Esophagus (tissue), 2 donors: ENCODE results near the gene PLCXD3. TPM values are rescaled to one million over a fixed set of nuclear protein-coding genes. Genes with fewer than 3 reads are reported as not detected.

ENCODE experiments used
- H3K27ac ChIP-seq, 2 donors: one replicate each; pipeline ENCODE4 v1.5.1; 2013; ENCODE audit warnings: low read depth in 2 of 2, mild to moderate bottlenecking in 2 of 2, inconsistent platforms in 1 of 2, low read length in 1 of 2, moderate library complexity in 1 of 2
- H3K27me3 ChIP-seq, 2 donors: one replicate each; pipeline ENCODE4 v1.6.1; 2013; ENCODE audit warnings: low read length in 2 of 2, control low read depth in 1 of 2, mild to moderate bottlenecking in 1 of 2; ENCODE audit not compliant: insufficient read depth in 2 of 2, control insufficient read depth in 1 of 2
- H3K36me3 ChIP-seq, 2 donors: one replicate each; pipeline ENCODE4 v1.6.1; 2013; ENCODE audit warnings: low read length in 1 of 2; ENCODE audit not compliant: control insufficient read depth in 2 of 2, insufficient read depth in 2 of 2
- H3K4me1 ChIP-seq, 2 donors: one replicate each; pipeline ENCODE4 v1.6.1; 2013; ENCODE audit warnings: low read length in 1 of 2; ENCODE audit not compliant: control insufficient read depth in 2 of 2, insufficient read depth in 2 of 2
- H3K4me3 ChIP-seq, 2 donors: one replicate each; pipeline ENCODE4 v1.5.1; 2013; ENCODE audit warnings: low read length in 2 of 2, mild to moderate bottlenecking in 2 of 2, low read depth in 1 of 2, moderate library complexity in 1 of 2
- H3K9me3 ChIP-seq, 2 donors: one replicate each; pipeline ENCODE4 v1.6.1; 2013; ENCODE audit warnings: mild to moderate bottlenecking in 2 of 2, low read depth in 1 of 2, low read length in 1 of 2, moderate library complexity in 1 of 2; ENCODE audit not compliant: control insufficient read depth in 2 of 2, insufficient read depth in 1 of 2
- WGBS, 2 donors: extraction: QIAGEN DNeasy Blood & Tissue Kit; methylation state at CpG; one replicate each; pipeline ENCODE4 v1.1.7; 2013; 5-methylcytosine and 5-hydroxymethylcytosine counted together
- polyA plus RNA-seq, 2 donors: library from polyadenylated mRNA; stranded (reverse); fragments of 200-250 nt; gene quantifications; one replicate each; pipeline ENCODE4 v1.2.3, GENCODE V29; 2013
- donor health status: healthy with polysubstance abuse.
- donor health status: Bipolar disorder and iron deficiency.

The PLCXD3 gene
- polyA plus RNA-seq, 2 donors: 0.10 to 0.19 TPM

DNA sequence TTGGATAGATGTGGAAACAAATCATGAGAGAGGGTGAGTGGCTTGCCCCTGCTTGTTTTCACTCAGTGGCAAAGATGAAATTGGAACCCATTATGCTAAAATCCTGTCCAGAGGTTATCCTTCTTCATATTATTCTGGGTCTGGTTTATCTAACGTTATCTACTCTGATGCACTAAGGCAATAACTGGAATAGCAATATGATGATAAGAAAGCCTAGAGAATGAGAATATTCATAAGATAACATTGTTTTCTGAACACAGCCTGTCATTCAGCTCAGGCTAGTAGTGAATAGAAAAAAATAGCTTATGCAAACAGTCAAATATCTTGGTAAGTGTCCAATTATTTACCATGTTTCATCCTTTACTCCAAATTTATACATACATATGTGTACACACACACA lies 165.1 kb downstream of the PLCXD3 start:
- WGBS, 2 donors: 43 to 46% methylated on average over 1 of the region's 1 CpG
- Histone ChIP-seq H3K27me3 (no peaks in the 10 kb centered on the region), H3K9me3 (no peaks in the 10 kb centered on the region), H3K36me3 (no peaks in the 10 kb centered on the region), H3K27ac (no peak overlapping the region), H3K4me1 (no peaks in the 10 kb centered on the region), H3K4me3 (no peak overlapping the region)

DNA sequence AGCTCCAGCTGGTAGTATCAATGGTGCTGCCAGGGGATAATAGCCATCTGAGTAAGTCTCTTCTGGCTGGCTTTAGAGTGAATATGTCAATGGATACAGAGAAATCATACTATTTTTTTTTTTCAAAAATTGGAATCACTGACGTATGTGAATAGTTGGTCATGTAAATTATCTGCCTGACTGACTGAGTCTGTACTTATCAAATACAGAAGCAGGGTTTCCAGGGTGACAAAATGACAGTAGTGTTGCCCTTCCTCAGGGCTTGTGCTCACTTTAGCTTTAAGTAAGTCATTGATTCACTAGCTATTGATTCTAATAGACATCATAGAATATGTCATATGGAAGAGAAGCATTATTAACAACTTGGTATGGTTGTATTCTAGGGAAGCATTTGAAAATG lies 171.1 kb downstream of the PLCXD3 start:
- H3K4me1 ChIP-seq: no peaks in the 10 kb centered on the region
- no peaks in the 10 kb centered on the region for H3K27me3 ChIP-seq
- H3K4me3 ChIP-seq: no peak overlapping the region
- no peaks in the 10 kb centered on the region for H3K36me3 ChIP-seq
- 79 to 88% methylated on average over 1 of the region's 1 CpG for WGBS, 2 donors
- peaks cover 0 to 4% of the 10 kb centered on the region in 2 donors for H3K9me3 ChIP-seq
- no peak overlapping the region for H3K27ac ChIP-seq

DNA sequence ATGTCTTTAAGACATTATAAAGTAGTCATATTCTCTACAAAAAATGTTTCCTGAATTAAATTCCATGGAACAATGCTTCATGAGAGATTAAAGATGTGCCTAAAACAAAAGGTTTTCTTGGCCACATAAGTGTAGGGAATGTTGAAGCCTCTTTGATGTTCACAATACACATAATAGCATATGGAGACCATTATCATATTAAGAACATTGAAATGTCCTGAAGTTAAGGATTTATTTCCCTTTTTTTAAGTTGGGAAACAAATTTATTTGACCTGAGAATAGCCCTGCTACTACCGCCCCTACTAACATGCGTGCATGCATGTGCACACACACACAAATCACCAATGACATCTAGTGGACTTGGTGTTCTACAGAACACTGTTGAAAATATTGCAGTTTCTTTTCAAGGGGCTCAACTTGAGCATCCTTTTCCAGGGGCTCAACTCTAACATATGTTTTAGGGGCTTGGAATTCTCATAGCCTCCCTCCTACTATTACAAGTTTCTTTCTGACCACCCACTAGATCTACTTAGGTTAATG lies 172.2 kb downstream of the PLCXD3 start:
- 57 to 78% methylated on average over 2 of the region's 2 CpGs for WGBS, 2 donors
- peaks cover 0 to 4% of the 10 kb centered on the region in 2 donors for H3K9me3 ChIP-seq
- H3K4me1 ChIP-seq: no peaks in the 10 kb centered on the region
- H3K27ac ChIP-seq: no peak overlapping the region
- H3K4me3 ChIP-seq: no peak overlapping the region
- no peaks in the 10 kb centered on the region for H3K27me3 ChIP-seq
- H3K36me3 ChIP-seq: no peaks in the 10 kb centered on the region

DNA sequence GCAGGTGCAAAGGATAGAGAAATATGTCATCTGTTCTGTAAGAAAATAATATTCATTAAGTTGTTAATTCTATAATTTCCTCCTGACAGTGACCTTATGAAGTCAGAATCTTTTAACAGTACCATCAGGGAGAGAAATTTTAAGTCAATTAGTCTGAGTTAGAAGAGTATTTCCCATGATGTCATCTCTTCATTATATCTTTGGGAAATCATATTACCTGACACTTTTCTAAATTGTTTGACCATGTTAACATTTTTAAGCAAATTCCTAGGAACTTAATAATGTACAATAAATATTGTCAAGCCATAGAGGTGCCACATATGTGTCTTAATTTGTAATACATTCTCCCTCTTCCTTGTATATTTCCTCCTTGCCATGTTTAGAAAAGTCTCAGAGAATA lies 172.7 kb downstream of the PLCXD3 start:
- H3K9me3 ChIP-seq: peaks cover 0 to 4% of the 10 kb centered on the region in 2 donors
- H3K4me1 ChIP-seq: no peaks in the 10 kb centered on the region
- no peaks in the 10 kb centered on the region for H3K36me3 ChIP-seq
- no peaks in the 10 kb centered on the region for H3K27me3 ChIP-seq
- no peak overlapping the region for H3K4me3 ChIP-seq
- no peak overlapping the region for H3K27ac ChIP-seq

DNA sequence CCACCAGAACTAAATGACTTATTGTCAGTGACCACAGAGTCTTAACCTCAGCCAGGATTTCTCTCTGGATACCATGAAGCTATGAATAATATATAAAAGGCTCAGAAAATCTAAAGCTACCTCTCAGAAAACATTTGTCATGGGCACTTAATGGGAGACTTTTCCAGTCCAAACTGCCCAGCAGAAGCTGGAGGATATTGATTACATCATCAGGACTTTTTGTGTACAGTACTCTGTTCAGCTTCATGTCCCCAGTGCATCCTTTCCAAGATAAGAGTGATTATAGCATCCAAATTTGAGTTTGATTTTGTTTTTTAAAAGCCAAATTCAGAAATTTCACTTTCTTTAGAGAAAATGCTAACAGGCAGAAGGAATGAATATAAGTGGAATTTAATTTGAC lies 173.2 kb downstream of the PLCXD3 start:
- Histone ChIP-seq H3K36me3 (no peaks in the 10 kb centered on the region), H3K27ac (no peak overlapping the region), H3K9me3 (peaks cover 0 to 4% of the 10 kb centered on the region in 2 donors), H3K4me1 (no peaks in the 10 kb centered on the region), H3K4me3 (no peak overlapping the region), H3K27me3 (no peaks in the 10 kb centered on the region)

DNA sequence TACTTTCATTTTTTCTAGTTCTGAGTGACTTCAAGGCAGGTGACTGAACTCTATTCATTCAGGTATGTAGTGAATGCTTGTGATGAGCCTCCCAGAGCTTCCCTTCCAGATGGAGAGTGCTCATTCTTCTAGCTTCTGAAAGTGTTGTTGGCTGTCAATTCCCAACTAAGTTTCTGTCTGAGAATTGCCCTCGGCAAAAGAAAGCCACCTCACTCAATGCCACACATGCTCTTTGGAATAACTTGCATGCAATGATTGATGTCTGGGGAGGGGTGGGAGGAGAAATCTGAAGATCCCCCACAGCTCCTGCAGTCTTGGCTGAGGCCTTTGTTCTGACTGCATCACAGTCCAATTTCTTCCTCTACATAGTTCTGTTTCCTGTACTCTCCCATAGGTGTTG lies 173.9 kb downstream of the PLCXD3 start:
- Histone ChIP-seq H3K36me3 (no peaks in the 10 kb centered on the region), H3K27ac (no peak overlapping the region), H3K27me3 (no peaks in the 10 kb centered on the region), H3K4me1 (no peaks in the 10 kb centered on the region), H3K9me3 (peaks cover 0 to 4% of the 10 kb centered on the region in 2 donors), H3K4me3 (no peak overlapping the region)
- WGBS, 2 donors: 68 to 76% methylated on average over 1 of the region's 1 CpG

DNA sequence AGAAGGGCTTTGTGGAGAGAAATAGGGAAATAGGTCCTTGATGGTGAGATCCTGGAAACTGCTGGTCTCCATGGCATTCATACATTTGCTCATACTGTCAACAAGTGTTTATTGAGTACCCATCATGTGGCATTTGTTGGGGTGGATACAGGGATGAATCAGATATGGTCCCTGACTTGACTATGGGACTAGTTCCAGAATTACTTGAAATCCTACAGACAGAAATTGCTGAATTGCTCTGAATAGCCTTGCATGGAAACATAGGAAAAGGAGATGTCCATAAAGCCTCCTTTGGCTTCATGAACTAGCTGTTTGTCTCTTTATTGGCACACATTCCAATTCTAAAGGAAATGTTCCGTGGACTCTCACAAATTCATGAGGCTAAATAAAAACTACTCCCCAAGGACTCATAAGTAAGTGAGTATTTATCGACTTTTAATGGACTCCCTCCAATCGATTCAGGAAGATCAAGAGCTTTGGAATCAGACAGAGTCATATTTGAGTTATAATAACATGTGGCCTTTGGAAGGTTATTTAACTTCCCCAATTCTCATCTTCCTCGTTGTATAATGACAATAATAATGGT lies 174.7 kb downstream of the PLCXD3 start:
- no peaks in the 10 kb centered on the region for H3K4me1 ChIP-seq
- no peaks in the 10 kb centered on the region for H3K36me3 ChIP-seq
- 53 to 59% methylated on average over 4 of the region's 4 CpGs for WGBS, 2 donors
- H3K27ac ChIP-seq: no peak overlapping the region
- H3K9me3 ChIP-seq: peaks cover 0 to 4% of the 10 kb centered on the region in 2 donors
- no peaks in the 10 kb centered on the region for H3K27me3 ChIP-seq
- no peak overlapping the region for H3K4me3 ChIP-seq

DNA sequence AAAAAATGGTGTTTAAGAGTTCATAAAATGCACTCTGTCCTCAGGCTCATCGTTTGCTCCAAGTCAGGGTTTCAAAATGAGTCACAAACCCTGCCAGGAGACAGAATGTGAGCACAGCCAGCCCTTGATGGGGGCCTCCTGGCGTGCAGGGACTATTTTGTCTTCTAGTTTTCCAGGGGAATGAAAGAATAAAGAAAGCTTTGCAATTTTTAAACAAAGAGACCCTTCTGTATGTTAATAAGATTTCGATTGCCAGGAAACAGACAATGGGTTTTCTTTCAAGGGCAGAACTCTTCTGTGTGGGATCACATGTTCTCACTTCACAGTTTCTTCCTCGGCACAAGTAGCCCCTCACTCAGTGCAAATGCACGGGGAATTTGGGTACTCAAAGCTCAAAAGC lies 175.6 kb downstream of the PLCXD3 start:
- Histone ChIP-seq H3K9me3 (peaks cover 0 to 4% of the 10 kb centered on the region in 2 donors), H3K4me3 (no peak overlapping the region), H3K27ac (no peak overlapping the region), H3K27me3 (no peaks in the 10 kb centered on the region), H3K4me1 (no peaks in the 10 kb centered on the region), H3K36me3 (no peaks in the 10 kb centered on the region)
- WGBS, 2 donors: 30 to 40% methylated on average over 5 of the region's 5 CpGs

DNA sequence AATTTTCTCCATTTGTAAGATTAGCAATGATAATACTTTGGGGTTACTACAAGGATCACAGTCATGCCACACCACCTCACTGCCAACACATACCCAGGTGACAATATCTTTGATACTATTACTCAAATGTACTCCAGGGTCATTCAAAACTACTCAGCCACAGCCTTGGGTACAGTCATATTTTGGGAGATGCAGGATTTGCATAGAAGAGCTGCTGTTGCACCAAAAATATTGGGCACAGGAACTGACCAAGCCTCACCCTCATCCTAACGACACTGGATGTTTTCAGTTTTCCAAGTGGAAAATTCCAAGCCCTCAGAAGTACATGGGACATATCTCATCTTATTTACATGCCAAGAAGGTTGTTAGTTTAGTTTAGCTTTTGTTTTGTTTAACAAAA lies 176.2 kb downstream of the PLCXD3 start:
- Histone ChIP-seq H3K4me3 (no peak overlapping the region), H3K9me3 (peaks cover 0 to 4% of the 10 kb centered on the region in 2 donors), H3K36me3 (no peaks in the 10 kb centered on the region), H3K4me1 (no peaks in the 10 kb centered on the region), H3K27me3 (no peaks in the 10 kb centered on the region), H3K27ac (no peak overlapping the region)
- 30 to 46% methylated on average over 1 of the region's 1 CpG for WGBS, 2 donors

DNA sequence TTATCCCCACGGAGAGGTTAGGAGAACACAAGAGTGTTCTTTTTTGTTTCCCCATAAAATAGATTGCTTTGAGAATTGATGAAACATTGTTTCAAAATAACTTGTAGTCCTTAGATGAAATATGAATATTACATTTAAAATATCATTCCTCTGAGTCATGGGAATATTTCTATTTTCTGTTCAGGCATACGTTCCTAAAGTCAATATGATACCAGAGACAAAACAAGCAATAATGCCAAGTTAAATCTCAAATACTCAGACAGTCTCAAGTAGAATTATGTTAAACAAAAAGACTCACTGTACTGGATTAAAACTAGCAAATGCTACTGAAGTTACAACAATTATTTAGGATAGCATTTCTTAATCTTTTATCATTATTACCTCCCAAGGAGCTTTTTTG lies 185.3 kb downstream of the PLCXD3 start:
- Histone ChIP-seq H3K4me3 (no peak overlapping the region), H3K36me3 (no peaks in the 10 kb centered on the region), H3K27me3 (no peaks in the 10 kb centered on the region), H3K9me3 (no peaks in the 10 kb centered on the region), H3K27ac (no peak overlapping the region), H3K4me1 (no peaks in the 10 kb centered on the region)
- 60 to 61% methylated on average over 2 of the region's 2 CpGs for WGBS, 2 donors
